ENCODE results near the gene TLE5. TPM values are rescaled to one million over a fixed set of nuclear protein-coding genes. Genes with fewer than 3 reads are reported as not detected.

Gene TLE5
- total and polyA plus RNA-seq, 10 of the 15 experiments (the other 5 are each of a cell fraction or from before 2014, with no cell fraction given) = 2.5 to 373 (median 154) TPM

DNA sequence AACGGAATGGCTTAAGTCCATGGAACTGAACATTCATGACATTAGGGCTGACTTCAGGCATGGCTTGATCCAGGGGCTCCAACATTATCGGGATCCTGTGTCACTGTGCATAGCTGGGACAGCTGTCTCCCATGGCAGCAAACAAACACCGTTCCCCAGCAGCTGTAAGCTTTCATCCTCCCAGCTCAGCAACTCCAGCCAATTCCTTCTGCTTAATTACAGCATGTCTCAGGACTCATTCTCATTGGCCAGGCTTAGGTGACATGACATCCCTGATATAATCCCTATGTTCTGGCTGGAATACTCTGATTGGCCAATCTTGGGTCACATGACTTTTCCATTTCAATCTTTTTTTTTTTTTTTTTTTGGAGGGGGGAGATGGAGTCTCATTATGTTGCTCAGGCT lies 10.9 kb upstream of the TLE5 start:
- H3K27me3 ChIP-seq (replicated peaks in 1 of 2; ENCODE audit: control insufficient read depth in 2 of 2, insufficient read depth in 2 of 2, low read length in 1 of 2) = no peaks in the 10 kb centered on the region
- H3K27ac ChIP-seq (ENCODE audit: control insufficient read depth, insufficient read depth) = no peak overlapping the region
- H3K4me2 ChIP-seq (ENCODE audit: control insufficient read depth, insufficient read depth) = no peak overlapping the region
- H2AFZ ChIP-seq (ENCODE audit: control insufficient read depth, low read depth, low read length) = no peak overlapping the region
- no peak overlapping the region for H3K4me3 ChIP-seq
- TF ChIP-seq RAD51 (IDR thresholded peaks at IDR 0.05) (peak; percentile 50; the same call in 1 of the 2 replicates), GABPA (IDR thresholded peaks at IDR 0.05; ENCODE audit: low read depth) (no peak)
- WGBS (ENCODE audit: insufficient coverage, insufficient replicate concordance, low lambda C conversion rate, missing lambda C conversion rate) = 48% methylated on average over 3 of the region's 3 CpGs
- FAIRE-seq (no peak), DNase-seq (ENCODE audit: low read depth, low spot score) (no peak), ATAC-seq (no peak)
- no peak overlapping the region for H3K9ac ChIP-seq (ENCODE audit: control insufficient read depth, insufficient read depth, low read length)
- BruUV-seq (replicated peaks) = no TSS peak
- POLR2A ChIA-PET = no interaction called here
- intact Hi-C loops (cut with micrococcal nuclease; ENCODE audit: unreplicated experiment) (loop anchor here (10.0 kb wide), 1 partner anchor 52 kb away; no protein-coding TSS in a partner anchor), in situ Hi-C loops (cut with MboI) (no loop called here)
- no peaks in the 10 kb centered on the region for H3K79me2 ChIP-seq (ENCODE audit: control insufficient read depth, insufficient read depth, low read length)
- H3K9me3 ChIP-seq (replicated peaks; ENCODE audit: control insufficient read depth, insufficient read depth, low read length) = no peaks in the 10 kb centered on the region; the same call in 2 of the 3 replicates
- SMC1A ChIA-PET (ENCODE audit: uncharacterized antibody, unreplicated experiment) = interaction anchor here (1.1 kb wide), 1 partner anchor 108 kb away, joined by 4 read pairs; no protein-coding TSS in a partner anchor
- no peaks in the 10 kb centered on the region for H3K4me1 ChIP-seq (ENCODE audit: control insufficient read depth, insufficient read depth, low read length)
- no peaks in the 10 kb centered on the region for H4K20me1 ChIP-seq (ENCODE audit: control insufficient read depth, insufficient read depth)
- no peaks in the 10 kb centered on the region for H3K36me3 ChIP-seq (ENCODE audit: control insufficient read depth in 2 of 2, insufficient read depth in 2 of 2, low read length in 1 of 2)
- RAD21 ChIA-PET (ENCODE audit: unreplicated experiment) = interaction anchor here (0.7 to 1.8 kb wide), 2 partner anchors 13 to 37 kb away, joined by 5 to 6 read pairs; no protein-coding TSS in a partner anchor
- CTCF ChIA-PET = interaction anchor here (0.8 to 6.5 kb wide), 5 partner anchors 33 to 424 kb away, joined by 3 to 73 read pairs (median 5); no protein-coding TSS in a partner anchor

DNA sequence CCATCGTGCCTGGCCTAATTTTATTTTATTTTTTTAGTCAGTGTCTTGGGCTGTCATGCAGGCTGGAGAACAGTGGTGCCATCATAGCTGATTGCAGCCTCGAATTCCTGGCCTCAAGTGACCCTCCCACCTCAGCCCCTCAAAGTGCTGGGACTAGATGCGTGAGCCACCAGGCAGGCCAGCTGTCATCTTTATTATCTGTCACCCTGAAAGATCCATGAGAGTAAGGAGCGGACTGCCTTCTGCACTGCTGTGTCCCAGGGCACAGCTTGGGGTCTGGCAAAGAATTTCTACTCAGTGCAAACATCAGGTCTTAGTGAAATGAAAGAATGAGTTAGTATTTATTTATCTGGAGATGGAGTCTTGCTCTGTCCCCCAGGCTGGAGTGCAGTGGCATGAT lies 9.5 kb upstream of the TLE5 start:
- no peak for FAIRE-seq
- H3K9ac ChIP-seq (ENCODE audit: control insufficient read depth, insufficient read depth, low read length) = no peak overlapping the region
- no peaks in the 10 kb centered on the region; the same call in 2 of the 3 replicates for H3K9me3 ChIP-seq (replicated peaks; ENCODE audit: control insufficient read depth, insufficient read depth, low read length)
- DNase-seq (ENCODE audit: low read depth, low spot score) = no peak
- in situ Hi-C loops (cut with MboI) = no loop called here
- no peaks in the 10 kb centered on the region for H3K27me3 ChIP-seq (replicated peaks in 1 of 2; ENCODE audit: control insufficient read depth in 2 of 2, insufficient read depth in 2 of 2, low read length in 1 of 2)
- H3K4me2 ChIP-seq (ENCODE audit: control insufficient read depth, insufficient read depth) = no peak overlapping the region
- 49% methylated on average over 4 of the region's 4 CpGs for WGBS (ENCODE audit: insufficient coverage, insufficient replicate concordance, low lambda C conversion rate, missing lambda C conversion rate)
- ATAC-seq = no peak
- H2AFZ ChIP-seq (ENCODE audit: control insufficient read depth, low read depth, low read length) = no peak overlapping the region
- no peaks in the 10 kb centered on the region for H3K79me2 ChIP-seq (ENCODE audit: control insufficient read depth, insufficient read depth, low read length)
- SMC1A ChIA-PET (ENCODE audit: uncharacterized antibody, unreplicated experiment) = no interaction called here
- H3K4me1 ChIP-seq (ENCODE audit: control insufficient read depth, insufficient read depth, low read length) = no peaks in the 10 kb centered on the region
- CTCF ChIA-PET = interaction anchor here (1.5 kb wide), 1 partner anchor 184 kb away, joined by 5 read pairs; no protein-coding TSS in a partner anchor
- POLR2A ChIA-PET = no interaction called here
- intact Hi-C loops (cut with micrococcal nuclease; ENCODE audit: unreplicated experiment) = loop anchor here (10.0 kb wide), 1 partner anchor 53 kb away; no protein-coding TSS in a partner anchor
- H3K4me3 ChIP-seq = no peak overlapping the region
- RAD21 ChIA-PET (ENCODE audit: unreplicated experiment) = no interaction called here
- BruUV-seq (replicated peaks) = no TSS peak
- no peaks in the 10 kb centered on the region for H3K36me3 ChIP-seq (ENCODE audit: control insufficient read depth in 2 of 2, insufficient read depth in 2 of 2, low read length in 1 of 2)
- H3K27ac ChIP-seq (ENCODE audit: control insufficient read depth, insufficient read depth) = no peak overlapping the region
- H4K20me1 ChIP-seq (ENCODE audit: control insufficient read depth, insufficient read depth) = no peaks in the 10 kb centered on the region
- TF ChIP-seq RUNX3 (IDR thresholded peaks at IDR 0.05; ENCODE audit: low read length) (no peak), NFYB (IDR thresholded peaks at IDR 0.05; ENCODE audit: insufficient read depth, low read depth, low read length) (no peak), POLR2AphosphoS5 (IDR thresholded peaks at IDR 0.05; ENCODE audit: low read length) (no peak), MTA2 (IDR thresholded peaks at IDR 0.05; ENCODE audit: low read depth) (no peak), RBBP5 (conservative IDR thresholded peaks at IDR 0.05) (no peak), IRF4 (IDR thresholded peaks at IDR 0.05; ENCODE audit: low read depth, low read length) (no peak)
- TF ChIP-seq, protein P1, sequence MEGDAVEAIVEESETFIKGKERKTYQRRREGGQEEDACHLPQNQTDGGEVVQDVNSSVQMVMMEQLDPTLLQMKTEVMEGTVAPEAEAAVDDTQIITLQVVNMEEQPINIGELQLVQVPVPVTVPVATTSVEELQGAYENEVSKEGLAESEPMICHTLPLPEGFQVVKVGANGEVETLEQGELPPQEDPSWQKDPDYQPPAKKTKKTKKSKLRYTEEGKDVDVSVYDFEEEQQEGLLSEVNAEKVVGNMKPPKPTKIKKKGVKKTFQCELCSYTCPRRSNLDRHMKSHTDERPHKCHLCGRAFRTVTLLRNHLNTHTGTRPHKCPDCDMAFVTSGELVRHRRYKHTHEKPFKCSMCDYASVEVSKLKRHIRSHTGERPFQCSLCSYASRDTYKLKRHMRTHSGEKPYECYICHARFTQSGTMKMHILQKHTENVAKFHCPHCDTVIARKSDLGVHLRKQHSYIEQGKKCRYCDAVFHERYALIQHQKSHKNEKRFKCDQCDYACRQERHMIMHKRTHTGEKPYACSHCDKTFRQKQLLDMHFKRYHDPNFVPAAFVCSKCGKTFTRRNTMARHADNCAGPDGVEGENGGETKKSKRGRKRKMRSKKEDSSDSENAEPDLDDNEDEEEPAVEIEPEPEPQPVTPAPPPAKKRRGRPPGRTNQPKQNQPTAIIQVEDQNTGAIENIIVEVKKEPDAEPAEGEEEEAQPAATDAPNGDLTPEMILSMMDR (IDR thresholded peaks at IDR 0.05 in 2 of 3, conservative IDR thresholded peaks at IDR 0.05 in 1 of 3; ENCODE audit: control insufficient read depth in 2 of 3, extremely low read depth in 1 of 3, insufficient read depth in 1 of 3, low read depth in 3 of 3, low read length in 3 of 3) = no peak
- TF ChIP-seq, protein P2, sequence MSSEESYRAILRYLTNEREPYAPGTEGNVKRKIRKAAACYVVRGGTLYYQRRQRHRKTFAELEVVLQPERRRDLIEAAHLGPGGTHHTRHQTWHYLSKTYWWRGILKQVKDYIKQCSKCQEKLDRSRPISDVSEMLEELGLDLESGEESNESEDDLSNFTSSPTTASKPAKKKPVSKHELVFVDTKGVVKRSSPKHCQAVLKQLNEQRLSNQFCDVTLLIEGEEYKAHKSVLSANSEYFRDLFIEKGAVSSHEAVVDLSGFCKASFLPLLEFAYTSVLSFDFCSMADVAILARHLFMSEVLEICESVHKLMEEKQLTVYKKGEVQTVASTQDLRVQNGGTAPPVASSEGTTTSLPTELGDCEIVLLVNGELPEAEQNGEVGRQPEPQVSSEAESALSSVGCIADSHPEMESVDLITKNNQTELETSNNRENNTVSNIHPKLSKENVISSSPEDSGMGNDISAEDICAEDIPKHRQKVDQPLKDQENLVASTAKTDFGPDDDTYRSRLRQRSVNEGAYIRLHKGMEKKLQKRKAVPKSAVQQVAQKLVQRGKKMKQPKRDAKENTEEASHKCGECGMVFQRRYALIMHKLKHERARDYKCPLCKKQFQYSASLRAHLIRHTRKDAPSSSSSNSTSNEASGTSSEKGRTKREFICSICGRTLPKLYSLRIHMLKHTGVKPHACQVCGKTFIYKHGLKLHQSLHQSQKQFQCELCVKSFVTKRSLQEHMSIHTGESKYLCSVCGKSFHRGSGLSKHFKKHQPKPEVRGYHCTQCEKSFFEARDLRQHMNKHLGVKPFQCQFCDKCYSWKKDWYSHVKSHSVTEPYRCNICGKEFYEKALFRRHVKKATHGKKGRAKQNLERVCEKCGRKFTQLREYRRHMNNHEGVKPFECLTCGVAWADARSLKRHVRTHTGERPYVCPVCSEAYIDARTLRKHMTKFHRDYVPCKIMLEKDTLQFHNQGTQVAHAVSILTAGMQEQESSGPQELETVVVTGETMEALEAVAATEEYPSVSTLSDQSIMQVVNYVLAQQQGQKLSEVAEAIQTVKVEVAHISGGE (CRISPR knock-in tag; IDR thresholded peaks at IDR 0.05) = no peak
- TF ChIP-seq, protein P3, sequence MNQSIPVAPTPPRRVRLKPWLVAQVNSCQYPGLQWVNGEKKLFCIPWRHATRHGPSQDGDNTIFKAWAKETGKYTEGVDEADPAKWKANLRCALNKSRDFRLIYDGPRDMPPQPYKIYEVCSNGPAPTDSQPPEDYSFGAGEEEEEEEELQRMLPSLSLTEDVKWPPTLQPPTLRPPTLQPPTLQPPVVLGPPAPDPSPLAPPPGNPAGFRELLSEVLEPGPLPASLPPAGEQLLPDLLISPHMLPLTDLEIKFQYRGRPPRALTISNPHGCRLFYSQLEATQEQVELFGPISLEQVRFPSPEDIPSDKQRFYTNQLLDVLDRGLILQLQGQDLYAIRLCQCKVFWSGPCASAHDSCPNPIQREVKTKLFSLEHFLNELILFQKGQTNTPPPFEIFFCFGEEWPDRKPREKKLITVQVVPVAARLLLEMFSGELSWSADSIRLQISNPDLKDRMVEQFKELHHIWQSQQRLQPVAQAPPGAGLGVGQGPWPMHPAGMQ (IDR thresholded peaks at IDR 0.05; ENCODE audit: borderline replicate concordance) = no peak

Data from GM12878 (cell line).